Panc1 (cell line): ENCODE results near the gene SERHL2. TPM values are rescaled to one million over a fixed set of nuclear protein-coding genes. Genes with fewer than 3 reads are reported as not detected.

ENCODE experiments used
- ATAC-seq: fragments of 200-7000 bp; cut with Tn5 transposase; 2 replicates; pipeline ENCODE4 v1.9.1; 2020; ENCODE audit warnings: mild to moderate bottlenecking, moderate library complexity
- BruUV-seq: library from RNA; stranded (reverse); fragments of 400-500 nt; replicated peaks from 2 replicates; lab custom pipeline; 2021; lab: Mats Ljungman, UMichigan
- CTCF ChIA-PET: fragments of 300-600 bp; sonication (Branson Sonifier 250); formaldehyde crosslinking; loops from one replicate; lab custom pipeline; 2022; ENCODE audit warnings: antibody characterized with exemption; lab: Charles Lee
- POLR2A ChIA-PET: fragments of 300-600 bp; sonication (Branson Sonifier 250); formaldehyde crosslinking; loops from one replicate; lab custom pipeline; 2022; ENCODE audit warnings: antibody characterized with exemption; lab: Charles Lee
- DNase-seq: peaks from one replicate; pipeline ENCODE4 v3.0.0-alpha.2; 2010; ENCODE audit warnings: low read depth, low spot score
- H3K27ac ChIP-seq: 2 replicates; pipeline ENCODE4 v1.5.1; 2011; ENCODE audit warnings: mild to moderate bottlenecking, low read length, inconsistent platforms
- H3K27me3 ChIP-seq: fragments of 200-500 bp; sonication (Bioruptor generic); 2 replicates; pipeline ENCODE4 v1.6.0; 2014; ENCODE audit warnings: low read length, inconsistent platforms; ENCODE audit not compliant: control insufficient read depth, insufficient read depth
- H3K36me3 ChIP-seq: fragments of 200-500 bp; sonication (Bioruptor generic); 2 replicates; pipeline ENCODE4 v1.5.1; 2014; ENCODE audit warnings: inconsistent platforms, mild to moderate bottlenecking, low read length, moderate library complexity; ENCODE audit not compliant: control insufficient read depth, insufficient read depth
- H3K4me1 ChIP-seq: 2 replicates; pipeline ENCODE4 v1.5.1; 2011; ENCODE audit warnings: inconsistent platforms, mild to moderate bottlenecking, low read length, moderate library complexity; ENCODE audit not compliant: control insufficient read depth, insufficient read depth
- H3K4me3 ChIP-seq, 2 experiments: 2 replicates each; pipeline ENCODE4 v1.5.1; 2011 to 2012; ENCODE audit warnings: low read depth in 2 of 2, low read length in 2 of 2, mild to moderate bottlenecking in 2 of 2, inconsistent platforms in 1 of 2, moderate library complexity in 1 of 2
- H3K9me3 ChIP-seq: fragments of 200-500 bp; sonication (Bioruptor generic); 2 replicates; pipeline ENCODE4 v1.5.1; 2014; ENCODE audit warnings: low read depth, mild to moderate bottlenecking, inconsistent platforms, low read length, moderate library complexity; ENCODE audit not compliant: control insufficient read depth, insufficient read depth
- POLR2AphosphoS5 ChIP-seq: IDR thresholded peaks from 2 replicates; pipeline ENCODE4 v1.6.1; 2012; ENCODE audit warnings: mild to moderate bottlenecking, low read depth, low read length, moderate library complexity
- SIN3A ChIP-seq: IDR thresholded peaks from 2 replicates; pipeline ENCODE4 v1.6.1; 2012; ENCODE audit warnings: low read depth, mild to moderate bottlenecking, low read length, moderate library complexity, borderline replicate concordance; ENCODE audit not compliant: insufficient read depth
- TCF7L2 ChIP-seq: IDR thresholded peaks from 2 replicates; pipeline ENCODE4 v1.6.1; 2011; ENCODE audit warnings: mild to moderate bottlenecking, low read depth, low read length, inconsistent platforms
- in situ Hi-C: cut with HindIII; loops from 2 replicates; pipeline ENCODE4 v1.10.0; 2016; ENCODE audit warnings: low sequenced_read_pairs, low pct_unique_long_range_greater_than_20kb
- intact Hi-C: fragments of 100-400 bp; cut with micrococcal nuclease; formaldehyde crosslinking; loops from one replicate; pipeline ENCODE4 v1.10.0; 2022; ENCODE audit not compliant: unreplicated experiment
- total RNA-seq: library from RNA; stranded (reverse); gene quantifications from one replicate; pipeline ENCODE4 v1.2.1, GENCODE V29; 2021; ENCODE audit not compliant: unreplicated experiment
- TF ChIP-seq, protein P1 (sequence below): fragments of 450-650 bp; IDR thresholded peaks from 2 replicates; pipeline ENCODE4 v1.5.1; 2017; ENCODE audit warnings: mild to moderate bottlenecking
- TF ChIP-seq, protein P2 (sequence below), 2 experiments: IDR thresholded peaks; 2 replicates each; pipeline ENCODE4 v1.6.1; 2011 to 2012; ENCODE audit warnings: low read depth in 2 of 2, control low read depth in 1 of 2, low read length in 1 of 2, mild to moderate bottlenecking in 1 of 2, moderate library complexity in 1 of 2; ENCODE audit not compliant: insufficient read depth in 1 of 2

The SERHL2 gene
- total RNA-seq, 1 experiment from 2014 or later: 1.6 TPM

GRCh38 chr22:42596863-42597530 is 43.2 kb downstream of the SERHL2 start:
- TF ChIP-seq SIN3A (no peak), POLR2AphosphoS5 (no peak), TCF7L2 (no peak)
- TF ChIP-seq, protein P1, sequence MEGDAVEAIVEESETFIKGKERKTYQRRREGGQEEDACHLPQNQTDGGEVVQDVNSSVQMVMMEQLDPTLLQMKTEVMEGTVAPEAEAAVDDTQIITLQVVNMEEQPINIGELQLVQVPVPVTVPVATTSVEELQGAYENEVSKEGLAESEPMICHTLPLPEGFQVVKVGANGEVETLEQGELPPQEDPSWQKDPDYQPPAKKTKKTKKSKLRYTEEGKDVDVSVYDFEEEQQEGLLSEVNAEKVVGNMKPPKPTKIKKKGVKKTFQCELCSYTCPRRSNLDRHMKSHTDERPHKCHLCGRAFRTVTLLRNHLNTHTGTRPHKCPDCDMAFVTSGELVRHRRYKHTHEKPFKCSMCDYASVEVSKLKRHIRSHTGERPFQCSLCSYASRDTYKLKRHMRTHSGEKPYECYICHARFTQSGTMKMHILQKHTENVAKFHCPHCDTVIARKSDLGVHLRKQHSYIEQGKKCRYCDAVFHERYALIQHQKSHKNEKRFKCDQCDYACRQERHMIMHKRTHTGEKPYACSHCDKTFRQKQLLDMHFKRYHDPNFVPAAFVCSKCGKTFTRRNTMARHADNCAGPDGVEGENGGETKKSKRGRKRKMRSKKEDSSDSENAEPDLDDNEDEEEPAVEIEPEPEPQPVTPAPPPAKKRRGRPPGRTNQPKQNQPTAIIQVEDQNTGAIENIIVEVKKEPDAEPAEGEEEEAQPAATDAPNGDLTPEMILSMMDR: no peak
- TF ChIP-seq, protein P2, sequence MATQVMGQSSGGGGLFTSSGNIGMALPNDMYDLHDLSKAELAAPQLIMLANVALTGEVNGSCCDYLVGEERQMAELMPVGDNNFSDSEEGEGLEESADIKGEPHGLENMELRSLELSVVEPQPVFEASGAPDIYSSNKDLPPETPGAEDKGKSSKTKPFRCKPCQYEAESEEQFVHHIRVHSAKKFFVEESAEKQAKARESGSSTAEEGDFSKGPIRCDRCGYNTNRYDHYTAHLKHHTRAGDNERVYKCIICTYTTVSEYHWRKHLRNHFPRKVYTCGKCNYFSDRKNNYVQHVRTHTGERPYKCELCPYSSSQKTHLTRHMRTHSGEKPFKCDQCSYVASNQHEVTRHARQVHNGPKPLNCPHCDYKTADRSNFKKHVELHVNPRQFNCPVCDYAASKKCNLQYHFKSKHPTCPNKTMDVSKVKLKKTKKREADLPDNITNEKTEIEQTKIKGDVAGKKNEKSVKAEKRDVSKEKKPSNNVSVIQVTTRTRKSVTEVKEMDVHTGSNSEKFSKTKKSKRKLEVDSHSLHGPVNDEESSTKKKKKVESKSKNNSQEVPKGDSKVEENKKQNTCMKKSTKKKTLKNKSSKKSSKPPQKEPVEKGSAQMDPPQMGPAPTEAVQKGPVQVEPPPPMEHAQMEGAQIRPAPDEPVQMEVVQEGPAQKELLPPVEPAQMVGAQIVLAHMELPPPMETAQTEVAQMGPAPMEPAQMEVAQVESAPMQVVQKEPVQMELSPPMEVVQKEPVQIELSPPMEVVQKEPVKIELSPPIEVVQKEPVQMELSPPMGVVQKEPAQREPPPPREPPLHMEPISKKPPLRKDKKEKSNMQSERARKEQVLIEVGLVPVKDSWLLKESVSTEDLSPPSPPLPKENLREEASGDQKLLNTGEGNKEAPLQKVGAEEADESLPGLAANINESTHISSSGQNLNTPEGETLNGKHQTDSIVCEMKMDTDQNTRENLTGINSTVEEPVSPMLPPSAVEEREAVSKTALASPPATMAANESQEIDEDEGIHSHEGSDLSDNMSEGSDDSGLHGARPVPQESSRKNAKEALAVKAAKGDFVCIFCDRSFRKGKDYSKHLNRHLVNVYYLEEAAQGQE (IDR thresholded peaks at IDR 0.05; ENCODE audit: insufficient read depth in 1 of 2, low read depth in 2 of 2, low read length in 1 of 2): no peak
- BruUV-seq: no TSS peak
- CTCF ChIA-PET: no interaction called here
- Histone ChIP-seq H3K27ac (no peak overlapping the region), H3K27me3 (no peaks in the 10 kb centered on the region), H3K36me3 (peaks cover 7% of the 10 kb centered on the region; the same call in 1 of the 2 replicates), H3K4me1 (no peaks in the 10 kb centered on the region), H3K9me3 (no peaks in the 10 kb centered on the region), H3K4me3 (no peak overlapping the region)
- POLR2A ChIA-PET: interaction anchor here (0.6 kb wide), 2 partner anchors 14 to 15 kb away, joined by 3 to 8 read pairs; no protein-coding TSS in a partner anchor
- intact Hi-C loops (no loop called here), in situ Hi-C loops (no loop called here)
- DNase-seq (no peak), ATAC-seq (no peak)

DNA sequence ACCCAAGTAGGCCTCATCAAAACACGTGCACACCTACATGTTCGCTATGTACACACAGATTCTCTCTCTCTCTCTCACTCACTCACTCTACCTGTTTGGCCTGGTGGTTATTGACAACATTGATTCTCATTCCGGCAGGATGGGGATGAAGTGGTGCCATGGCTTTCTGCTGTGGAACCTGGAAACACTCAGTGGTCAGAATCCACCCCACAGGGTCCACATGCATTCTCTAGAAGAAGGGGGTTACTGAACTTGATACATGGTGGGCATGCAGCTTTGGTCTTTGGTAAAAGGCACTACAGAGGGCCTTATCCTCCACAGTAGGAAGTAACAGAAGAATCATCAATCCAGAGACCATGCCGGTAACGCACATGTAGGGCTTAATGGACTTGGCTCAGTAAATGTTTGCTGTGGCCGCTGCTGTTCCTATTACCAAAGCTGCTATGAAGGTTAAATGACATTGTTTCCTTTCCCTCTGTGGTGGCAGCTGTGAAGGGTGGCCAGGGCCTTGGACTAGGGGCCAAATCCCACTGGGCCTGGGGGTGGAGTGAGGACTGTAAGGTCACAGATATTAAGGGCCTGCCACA is 48.2 kb downstream of the SERHL2 start:
- POLR2A ChIA-PET: no interaction called here
- H3K36me3 ChIP-seq: peaks cover 12% of the 10 kb centered on the region; the same call in 1 of the 2 replicates
- H3K27me3 ChIP-seq: no peaks in the 10 kb centered on the region
- intact Hi-C loops (no loop called here), in situ Hi-C loops (no loop called here)
- no peak for ATAC-seq
- TF ChIP-seq POLR2AphosphoS5: no peak
- TF ChIP-seq, protein P2 (IDR thresholded peaks at IDR 0.05; ENCODE audit: insufficient read depth in 1 of 2, low read depth in 2 of 2, low read length in 1 of 2): no peak
- no peak for TF ChIP-seq SIN3A
- TF ChIP-seq, protein P1: no peak
- TF ChIP-seq TCF7L2: no peak
- no peaks in the 10 kb centered on the region for H3K9me3 ChIP-seq
- no peak overlapping the region for H3K27ac ChIP-seq
- TSS peak; percentile 19 for BruUV-seq
- CTCF ChIA-PET: no interaction called here
- no peaks in the 10 kb centered on the region for H3K4me1 ChIP-seq
- no peak for DNase-seq
- no peak overlapping the region for H3K4me3 ChIP-seq
